ENCODE results near the gene HMCN2. TPM values are rescaled to one million over a fixed set of nuclear protein-coding genes. Genes with fewer than 3 reads are reported as not detected.

HMCN2 gene
- polyA plus RNA-seq, 1 of the 3 experiments (the other 2 are of a cell fraction): 0.15 TPM

DNA sequence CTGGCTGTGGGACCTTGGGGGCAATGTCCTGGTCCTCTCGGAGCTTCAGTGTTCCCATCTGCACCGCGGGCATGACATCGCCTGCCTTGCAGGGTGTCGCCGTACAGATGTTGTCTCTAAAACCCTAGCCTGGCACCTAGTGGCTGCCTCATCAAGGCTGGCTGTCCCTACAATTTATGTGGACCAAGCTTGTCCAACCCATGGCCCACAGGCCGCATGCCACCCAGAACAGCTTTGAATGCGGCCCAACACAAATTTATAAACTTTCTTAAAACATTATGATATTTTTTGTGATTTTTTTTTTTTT is 160.9 kb downstream of the HMCN2 start:
- H3K9me3 ChIP-seq: no peaks in the 10 kb centered on the region
- 88% methylated on average over 2 of the region's 8 CpGs for WGBS (ENCODE audit: low lambda C conversion rate)
- DNase-seq: no peak
- ChIA-PET CTCF (interaction anchor here (0.6 to 1.6 kb wide), 4 partner anchors 34 to 251 kb away, joined by 3 to 7 read pairs (median 3); no protein-coding TSS in a partner anchor), POLR2A (no interaction called here)
- H3K36me3 ChIP-seq (replicated peaks in 1 of 2; ENCODE audit: control insufficient read depth in 1 of 2, insufficient read depth in 2 of 2, low read length in 1 of 2): no peaks in the 10 kb centered on the region
- no peaks in the 10 kb centered on the region for H3K9me2 ChIP-seq
- no peaks in the 10 kb centered on the region for H3K79me2 ChIP-seq (ENCODE audit: insufficient read depth)
- H4K20me1 ChIP-seq (ENCODE audit: insufficient read depth): no peaks in the 10 kb centered on the region
- peaks cover 16 to 50% of the 10 kb centered on the region in 2 experiments for H3K4me1 ChIP-seq (ENCODE audit: control insufficient read depth in 1 of 2, insufficient read depth in 2 of 2, low read depth in 1 of 2, low read length in 1 of 2)
- TF ChIP-seq, protein P1, sequence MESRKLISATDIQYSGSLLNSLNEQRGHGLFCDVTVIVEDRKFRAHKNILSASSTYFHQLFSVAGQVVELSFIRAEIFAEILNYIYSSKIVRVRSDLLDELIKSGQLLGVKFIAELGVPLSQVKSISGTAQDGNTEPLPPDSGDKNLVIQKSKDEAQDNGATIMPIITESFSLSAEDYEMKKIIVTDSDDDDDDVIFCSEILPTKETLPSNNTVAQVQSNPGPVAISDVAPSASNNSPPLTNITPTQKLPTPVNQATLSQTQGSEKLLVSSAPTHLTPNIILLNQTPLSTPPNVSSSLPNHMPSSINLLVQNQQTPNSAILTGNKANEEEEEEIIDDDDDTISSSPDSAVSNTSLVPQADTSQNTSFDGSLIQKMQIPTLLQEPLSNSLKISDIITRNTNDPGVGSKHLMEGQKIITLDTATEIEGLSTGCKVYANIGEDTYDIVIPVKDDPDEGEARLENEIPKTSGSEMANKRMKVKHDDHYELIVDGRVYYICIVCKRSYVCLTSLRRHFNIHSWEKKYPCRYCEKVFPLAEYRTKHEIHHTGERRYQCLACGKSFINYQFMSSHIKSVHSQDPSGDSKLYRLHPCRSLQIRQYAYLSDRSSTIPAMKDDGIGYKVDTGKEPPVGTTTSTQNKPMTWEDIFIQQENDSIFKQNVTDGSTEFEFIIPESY (IDR thresholded peaks at IDR 0.05; ENCODE audit: borderline replicate concordance, low read depth): no peak
- TF ChIP-seq, protein P2, sequence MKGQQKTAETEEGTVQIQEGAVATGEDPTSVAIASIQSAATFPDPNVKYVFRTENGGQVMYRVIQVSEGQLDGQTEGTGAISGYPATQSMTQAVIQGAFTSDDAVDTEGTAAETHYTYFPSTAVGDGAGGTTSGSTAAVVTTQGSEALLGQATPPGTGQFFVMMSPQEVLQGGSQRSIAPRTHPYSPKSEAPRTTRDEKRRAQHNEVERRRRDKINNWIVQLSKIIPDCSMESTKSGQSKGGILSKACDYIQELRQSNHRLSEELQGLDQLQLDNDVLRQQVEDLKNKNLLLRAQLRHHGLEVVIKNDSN (IDR thresholded peaks at IDR 0.05; ENCODE audit: borderline replicate concordance, low read depth): no peak
- TF ChIP-seq EP300 (IDR thresholded peaks at IDR 0.05; ENCODE audit: borderline replicate concordance in 1 of 2, low read depth in 1 of 2, low read length in 1 of 2) (no peak), NRF1 (IDR thresholded peaks at IDR 0.05; ENCODE audit: low read depth, low read length) (no peak), POLR2AphosphoS5 (IDR thresholded peaks at IDR 0.05; ENCODE audit: low read depth, low read length) (no peak), RAD21 (IDR thresholded peaks at IDR 0.05; ENCODE audit: low read length) (no peak), JUND (IDR thresholded peaks at IDR 0.05) (no peak)
- TF ChIP-seq, protein P3, sequence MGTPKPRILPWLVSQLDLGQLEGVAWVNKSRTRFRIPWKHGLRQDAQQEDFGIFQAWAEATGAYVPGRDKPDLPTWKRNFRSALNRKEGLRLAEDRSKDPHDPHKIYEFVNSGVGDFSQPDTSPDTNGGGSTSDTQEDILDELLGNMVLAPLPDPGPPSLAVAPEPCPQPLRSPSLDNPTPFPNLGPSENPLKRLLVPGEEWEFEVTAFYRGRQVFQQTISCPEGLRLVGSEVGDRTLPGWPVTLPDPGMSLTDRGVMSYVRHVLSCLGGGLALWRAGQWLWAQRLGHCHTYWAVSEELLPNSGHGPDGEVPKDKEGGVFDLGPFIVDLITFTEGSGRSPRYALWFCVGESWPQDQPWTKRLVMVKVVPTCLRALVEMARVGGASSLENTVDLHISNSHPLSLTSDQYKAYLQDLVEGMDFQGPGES (IDR thresholded peaks at IDR 0.05; ENCODE audit: low read depth, low read length): no peak
- TF ChIP-seq, protein P4, sequence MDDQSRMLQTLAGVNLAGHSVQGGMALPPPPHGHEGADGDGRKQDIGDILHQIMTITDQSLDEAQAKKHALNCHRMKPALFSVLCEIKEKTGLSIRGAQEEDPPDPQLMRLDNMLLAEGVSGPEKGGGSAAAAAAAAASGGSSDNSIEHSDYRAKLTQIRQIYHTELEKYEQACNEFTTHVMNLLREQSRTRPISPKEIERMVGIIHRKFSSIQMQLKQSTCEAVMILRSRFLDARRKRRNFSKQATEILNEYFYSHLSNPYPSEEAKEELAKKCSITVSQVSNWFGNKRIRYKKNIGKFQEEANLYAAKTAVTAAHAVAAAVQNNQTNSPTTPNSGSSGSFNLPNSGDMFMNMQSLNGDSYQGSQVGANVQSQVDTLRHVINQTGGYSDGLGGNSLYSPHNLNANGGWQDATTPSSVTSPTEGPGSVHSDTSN (IDR thresholded peaks at IDR 0.05): no peak
- H3K27me3 ChIP-seq (ENCODE audit: insufficient read depth): no peaks in the 10 kb centered on the region; the same call in 1 of the 2 replicates
- no peak overlapping the region for H3K27ac ChIP-seq (ENCODE audit: low read depth in 2 of 2, low read length in 1 of 2)
- no peaks in the 10 kb centered on the region for H3F3A ChIP-seq (replicated peaks; ENCODE audit: insufficient read depth)
- H3K4me3 ChIP-seq (ENCODE audit: low read depth in 2 of 2, low read length in 1 of 2): no peak overlapping the region
- no peak overlapping the region for H3K9ac ChIP-seq
- H3K4me2 ChIP-seq: no peak overlapping the region
- no peak overlapping the region for H2AFZ ChIP-seq (ENCODE audit: low read depth)

DNA sequence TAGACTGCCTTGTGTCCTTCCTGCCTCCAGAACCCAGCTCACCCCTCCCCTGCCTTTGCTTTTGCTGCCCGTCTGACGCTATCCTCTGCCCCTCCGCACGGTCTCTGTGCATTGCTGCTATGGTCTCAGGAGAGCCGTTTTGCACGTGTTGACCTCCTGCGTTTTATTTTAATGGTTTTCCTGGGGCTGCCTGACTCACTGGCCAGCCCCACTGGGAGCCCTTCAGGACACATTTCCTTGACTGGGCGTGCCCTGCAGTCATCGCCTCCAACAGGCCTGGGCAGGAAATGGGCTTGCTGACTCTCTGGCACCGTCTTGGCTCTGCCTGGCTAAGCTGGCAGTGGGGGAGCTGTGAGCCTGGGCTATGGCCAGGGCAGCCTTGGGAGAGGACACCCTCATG is 161.3 kb downstream of the HMCN2 start:
- Histone ChIP-seq H3K9me3 (no peaks in the 10 kb centered on the region), H3K27ac (ENCODE audit: low read depth in 2 of 2, low read length in 1 of 2) (no peak overlapping the region), H3K4me2 (peak overlapping the region; percentile 52; the same call in 1 of the 2 replicates), H2AFZ (ENCODE audit: low read depth) (0 out of 2 replicates have a peak overlapping the region, but pooled peaks have one; percentile 16), H3K79me2 (ENCODE audit: insufficient read depth) (no peaks in the 10 kb centered on the region), H3K36me3 (replicated peaks in 1 of 2; ENCODE audit: control insufficient read depth in 1 of 2, insufficient read depth in 2 of 2, low read length in 1 of 2) (no peaks in the 10 kb centered on the region), H3K9me2 (no peaks in the 10 kb centered on the region), H3K4me1 (ENCODE audit: control insufficient read depth in 1 of 2, insufficient read depth in 2 of 2, low read depth in 1 of 2, low read length in 1 of 2) (peaks cover 12 to 46% of the 10 kb centered on the region in 2 experiments), H3K4me3 (ENCODE audit: low read depth in 2 of 2, low read length in 1 of 2) (no peak overlapping the region), H3K27me3 (ENCODE audit: insufficient read depth) (no peaks in the 10 kb centered on the region; the same call in 1 of the 2 replicates), H4K20me1 (ENCODE audit: insufficient read depth) (no peaks in the 10 kb centered on the region), H3F3A (replicated peaks; ENCODE audit: insufficient read depth) (no peaks in the 10 kb centered on the region), H3K9ac (no peak overlapping the region)
- ChIA-PET CTCF (interaction anchor here (0.6 to 1.3 kb wide), 5 partner anchors 34 to 339 kb away, joined by 3 to 4 read pairs (median 3); no protein-coding TSS in a partner anchor), POLR2A (no interaction called here)
- no peak for DNase-seq
- WGBS (ENCODE audit: low lambda C conversion rate): 63% methylated on average over 8 of the region's 10 CpGs
- TF ChIP-seq MEF2A (IDR thresholded peaks at IDR 0.05; ENCODE audit: borderline replicate concordance, low read depth) (no peak), FOXJ3 (CRISPR knock-in tag; IDR thresholded peaks at IDR 0.05) (no peak), NFIC (IDR thresholded peaks at IDR 0.05; ENCODE audit: borderline replicate concordance) (peak; percentile 47; the same call in 1 of the 2 replicates), RXRA (IDR thresholded peaks at IDR 0.05; ENCODE audit: borderline replicate concordance, low read depth) (no peak; the same call in 1 of the 2 replicates), TCF12 (IDR thresholded peaks at IDR 0.05) (peak; percentile 71), ELF1 (IDR thresholded peaks at IDR 0.05) (no peak), TAF1 (IDR thresholded peaks at IDR 0.05; ENCODE audit: borderline replicate concordance, low read depth, low read length) (no peak), RAD21 (IDR thresholded peaks at IDR 0.05; ENCODE audit: low read length) (no peak), EP300 (IDR thresholded peaks at IDR 0.05; ENCODE audit: borderline replicate concordance in 1 of 2, low read depth in 1 of 2, low read length in 1 of 2) (peak in 1 of 2 experiments; percentile 21; a peak in 1 of 4 replicates), NRF1 (IDR thresholded peaks at IDR 0.05; ENCODE audit: low read depth, low read length) (no peak)
- TF ChIP-seq, protein P1 (IDR thresholded peaks at IDR 0.05; ENCODE audit: borderline replicate concordance, low read depth): no peak
